ENCODE data around the gene HDAC9.
"Not testable (repeated sequence)": the region's sequence is repeated elsewhere in the genome, so short reads cannot be mapped to it uniquely, and the experiment has no call there.

DNA sequence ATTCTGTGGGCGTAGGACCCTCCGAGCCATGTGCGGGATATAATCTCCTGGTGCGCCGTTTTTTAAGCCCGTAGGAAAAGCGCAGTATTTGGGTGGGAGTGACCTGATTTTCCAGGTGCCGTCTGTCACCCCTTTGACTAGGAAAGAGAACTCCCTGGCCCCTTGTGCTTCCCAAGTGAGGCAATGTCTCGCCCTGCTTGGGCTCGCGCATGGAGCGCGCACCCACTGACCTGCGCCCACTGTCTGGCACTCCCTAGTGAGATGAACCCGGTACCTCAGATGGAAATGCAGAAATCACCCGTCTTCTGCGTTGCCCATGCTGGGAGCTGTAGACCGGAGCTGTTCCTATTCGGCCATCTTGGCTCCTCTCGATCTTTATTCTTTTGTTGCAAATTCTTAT is 495.2 kb downstream of the HDAC9 start:
- TF ChIP-seq, protein P1, sequence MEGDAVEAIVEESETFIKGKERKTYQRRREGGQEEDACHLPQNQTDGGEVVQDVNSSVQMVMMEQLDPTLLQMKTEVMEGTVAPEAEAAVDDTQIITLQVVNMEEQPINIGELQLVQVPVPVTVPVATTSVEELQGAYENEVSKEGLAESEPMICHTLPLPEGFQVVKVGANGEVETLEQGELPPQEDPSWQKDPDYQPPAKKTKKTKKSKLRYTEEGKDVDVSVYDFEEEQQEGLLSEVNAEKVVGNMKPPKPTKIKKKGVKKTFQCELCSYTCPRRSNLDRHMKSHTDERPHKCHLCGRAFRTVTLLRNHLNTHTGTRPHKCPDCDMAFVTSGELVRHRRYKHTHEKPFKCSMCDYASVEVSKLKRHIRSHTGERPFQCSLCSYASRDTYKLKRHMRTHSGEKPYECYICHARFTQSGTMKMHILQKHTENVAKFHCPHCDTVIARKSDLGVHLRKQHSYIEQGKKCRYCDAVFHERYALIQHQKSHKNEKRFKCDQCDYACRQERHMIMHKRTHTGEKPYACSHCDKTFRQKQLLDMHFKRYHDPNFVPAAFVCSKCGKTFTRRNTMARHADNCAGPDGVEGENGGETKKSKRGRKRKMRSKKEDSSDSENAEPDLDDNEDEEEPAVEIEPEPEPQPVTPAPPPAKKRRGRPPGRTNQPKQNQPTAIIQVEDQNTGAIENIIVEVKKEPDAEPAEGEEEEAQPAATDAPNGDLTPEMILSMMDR (IDR thresholded peaks at IDR 0.05) = not testable (repeated sequence)
- not testable (repeated sequence) for TF ChIP-seq POLR2A (IDR thresholded peaks at IDR 0.05)
